ENCODE measurements around the gene PKDCC. TPM values are rescaled to one million over a fixed set of nuclear protein-coding genes. Genes with fewer than 3 reads are reported as not detected.
A peak's percentile ranks its signal among the peaks of the same experiment; 100 is the strongest.

PKDCC gene
- total RNA-seq, 4 donors from 2014 or later = 34.1 to 244 (median 109) TPM

DNA sequence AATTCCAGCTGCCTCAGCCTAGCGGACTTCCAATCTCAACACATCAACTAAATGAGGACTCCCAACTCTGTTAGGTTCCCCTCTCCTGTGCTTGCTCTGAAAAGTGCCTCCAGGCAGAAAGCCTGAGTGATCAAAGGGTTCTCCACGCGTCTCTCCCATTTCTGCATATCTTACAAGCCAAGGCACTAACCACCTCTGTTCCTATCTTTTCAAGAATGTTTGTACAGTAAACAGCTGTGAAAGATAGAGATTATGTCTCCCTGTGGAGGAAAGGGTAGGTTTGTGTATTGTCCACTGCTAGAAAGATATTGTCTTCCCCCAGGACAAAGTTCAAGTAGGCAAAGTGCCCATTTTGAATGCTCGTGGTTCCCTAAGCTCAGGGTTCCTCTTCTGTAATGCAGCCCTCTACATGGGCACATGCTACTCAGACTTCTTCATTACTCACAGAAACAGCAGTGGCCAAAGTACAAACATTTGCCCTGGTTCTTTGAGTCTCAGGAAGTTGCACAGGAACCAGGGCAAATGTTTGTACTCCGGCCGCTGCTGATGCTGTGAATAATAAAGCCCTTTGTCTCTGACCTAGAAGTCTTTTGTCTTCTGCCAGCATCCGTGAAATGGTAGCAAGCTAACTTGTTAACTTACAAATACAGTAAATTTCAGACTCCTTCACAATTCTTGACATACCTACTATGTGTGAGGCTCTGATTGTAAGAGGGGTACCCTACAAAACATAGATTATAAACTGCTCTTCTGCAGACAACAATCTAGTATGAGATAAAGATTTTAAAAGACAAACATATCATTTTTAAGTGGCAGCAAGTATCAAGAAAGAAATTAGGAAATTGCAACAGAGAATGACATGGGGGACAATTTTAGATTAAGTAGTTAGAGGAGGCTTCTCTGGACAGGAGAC lies 44.5 kb downstream of the PKDCC start:
- H3K4me1 ChIP-seq = no peaks in the 10 kb centered on the region
- H3K36me3 ChIP-seq = no peaks in the 10 kb centered on the region
- no peaks in the 10 kb centered on the region for H3K27me3 ChIP-seq
- intact Hi-C loops (cut with DNase I; ENCODE audit: low total_unique reads) = loop anchor here (10.0 kb wide), 2 partner anchors 152 to 272 kb away; partner anchors contain the start of gene COX7A2L
- no peak for DNase-seq
- H3K27ac ChIP-seq = no peak overlapping the region
- no peak for TF ChIP-seq CTCF (IDR thresholded peaks at IDR 0.05)
- TF ChIP-seq POLR2A (IDR thresholded peaks at IDR 0.05) = no peak
- no peak overlapping the region for H3K4me3 ChIP-seq
- no peaks in the 10 kb centered on the region for H3K9me3 ChIP-seq

DNA sequence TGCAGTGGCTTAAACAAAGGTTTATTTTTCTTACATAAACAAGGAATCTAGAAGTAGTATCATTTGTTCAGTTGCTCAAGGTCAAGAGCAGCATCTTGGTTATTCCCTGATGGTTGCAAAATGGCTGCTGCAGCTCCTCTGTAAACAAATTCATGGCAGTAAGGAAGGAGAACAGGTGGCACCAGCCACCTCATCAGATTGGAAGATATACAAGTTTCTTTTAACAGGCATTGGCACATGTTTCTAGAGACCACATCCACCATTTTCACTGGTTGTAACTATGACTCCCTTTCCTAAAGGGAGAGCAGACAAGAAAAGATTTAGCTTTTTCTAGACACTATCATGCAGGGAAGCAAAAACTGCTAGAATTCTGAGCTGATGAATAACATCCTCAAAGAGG lies 46.3 kb downstream of the PKDCC start:
- Histone ChIP-seq H3K27me3 (no peaks in the 10 kb centered on the region), H3K9me3 (no peaks in the 10 kb centered on the region), H3K4me3 (no peak overlapping the region), H3K27ac (no peak overlapping the region), H3K4me1 (no peaks in the 10 kb centered on the region), H3K36me3 (no peaks in the 10 kb centered on the region)
- DNase-seq = no peak
- no peak for TF ChIP-seq POLR2A (IDR thresholded peaks at IDR 0.05)
- TF ChIP-seq CTCF (IDR thresholded peaks at IDR 0.05) = no peak
- intact Hi-C loops (cut with DNase I; ENCODE audit: low total_unique reads) = loop anchor here (10.0 kb wide), 2 partner anchors 151 to 271 kb away; partner anchors contain the start of gene COX7A2L

- Histone ChIP-seq H3K27me3 (no peaks in the 10 kb centered on the region), H3K36me3 (no peaks in the 10 kb centered on the region), H3K4me1 (no peaks in the 10 kb centered on the region), H3K4me3 (no peak overlapping the region), H3K9me3 (no peaks in the 10 kb centered on the region), H3K27ac (no peak overlapping the region)
- peak; percentile 61 to 85 for DNase-seq
- intact Hi-C loops (cut with DNase I; ENCODE audit: low total_unique reads) = loop anchor here (5.0 to 10.0 kb wide), 3 partner anchors 149 to 269 kb away; partner anchors contain the start of gene COX7A2L
- TF ChIP-seq POLR2A (IDR thresholded peaks at IDR 0.05) (no peak), CTCF (IDR thresholded peaks at IDR 0.05) (peak; percentile 71 to 94 (median 90))
Measured at GRCh38 chr2:42095923-42096408, 48.1 kb downstream of the PKDCC start.

DNA sequence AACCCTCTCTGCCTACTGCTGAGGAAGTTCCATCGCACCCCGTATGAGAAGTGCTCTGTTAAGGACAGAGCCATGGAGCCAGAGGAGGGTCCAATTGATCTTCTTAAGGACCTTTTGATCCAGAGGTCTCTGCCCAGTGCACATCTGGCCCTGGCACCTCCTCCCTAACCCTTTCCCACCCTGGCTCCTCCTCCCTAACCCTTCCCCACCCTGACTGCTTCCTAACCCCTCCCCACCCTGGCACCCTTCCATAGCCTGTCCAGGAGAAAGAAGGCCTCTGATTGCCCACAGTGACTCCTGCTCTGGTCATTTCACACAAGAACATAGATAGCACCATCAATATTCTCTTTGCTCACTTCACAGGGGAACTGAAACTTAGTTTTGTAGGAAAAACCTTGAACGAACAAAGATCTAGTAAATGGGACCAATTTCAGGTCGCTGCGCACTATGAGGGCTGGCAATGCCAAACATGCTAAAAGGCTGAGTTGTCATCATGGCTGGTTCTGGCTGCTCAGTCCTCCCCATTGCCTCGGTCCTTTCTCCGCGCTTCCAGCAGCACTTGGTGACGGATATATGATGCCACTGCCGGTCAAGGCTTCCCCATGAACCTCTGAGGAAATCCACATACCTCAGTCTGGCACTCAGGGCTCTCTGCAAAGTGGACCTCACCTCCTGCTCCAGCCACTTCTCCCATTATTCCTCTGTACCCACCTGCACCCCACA lies 49.2 kb downstream of the PKDCC start:
- Histone ChIP-seq H3K27ac (no peak overlapping the region), H3K4me1 (no peaks in the 10 kb centered on the region), H3K36me3 (no peaks in the 10 kb centered on the region), H3K27me3 (no peaks in the 10 kb centered on the region), H3K4me3 (no peak overlapping the region), H3K9me3 (no peaks in the 10 kb centered on the region)
- TF ChIP-seq CTCF (IDR thresholded peaks at IDR 0.05) (no peak), POLR2A (IDR thresholded peaks at IDR 0.05) (no peak)
- intact Hi-C loops (cut with DNase I; ENCODE audit: low total_unique reads) = loop anchor here (5.0 to 10.0 kb wide), 3 partner anchors 148 to 268 kb away; partner anchors contain the start of gene COX7A2L
- DNase-seq = no peak
